ENCODE measurements around the gene KLF3. TPM values are rescaled to one million over a fixed set of nuclear protein-coding genes. Genes with fewer than 3 reads are reported as not detected.

The KLF3 gene
- total and polyA plus RNA-seq, 9 of the 15 experiments (the other 6 are each of a cell fraction or from before 2014, with no cell fraction given) = 9.9 to 47.2 (median 18.1) TPM

DNA sequence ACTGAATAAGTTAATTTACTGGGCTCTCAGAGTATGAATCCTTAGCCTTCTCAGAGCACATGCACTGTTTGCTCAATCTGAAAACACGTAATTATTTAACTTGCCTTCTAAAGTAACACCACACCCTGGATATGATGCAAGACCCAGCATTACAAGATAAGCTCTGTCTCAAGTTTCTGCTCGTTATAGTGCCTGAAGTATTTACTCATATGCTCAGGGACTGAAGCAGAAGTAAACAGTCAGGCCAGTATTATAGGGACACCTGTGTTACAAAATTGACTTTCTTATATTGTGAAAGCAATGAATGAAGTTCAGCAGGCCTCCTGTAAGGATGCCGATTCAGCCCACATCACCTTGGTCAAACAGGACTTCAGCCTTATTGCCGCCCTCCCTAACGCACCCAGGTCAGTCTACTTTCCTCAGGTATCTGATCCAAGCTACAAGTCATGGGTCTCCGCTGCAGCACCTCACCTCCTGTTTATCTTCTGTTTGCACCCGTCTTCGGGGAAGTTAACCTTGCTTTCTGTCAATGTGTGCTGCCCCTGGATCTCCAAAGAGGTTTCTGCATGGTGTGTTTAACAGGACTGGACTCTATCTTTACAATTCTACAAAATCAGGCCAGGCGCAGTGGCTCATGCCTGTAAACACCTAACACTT is 42.8 kb upstream of the KLF3 start (continued):
- TF ChIP-seq, protein P1, sequence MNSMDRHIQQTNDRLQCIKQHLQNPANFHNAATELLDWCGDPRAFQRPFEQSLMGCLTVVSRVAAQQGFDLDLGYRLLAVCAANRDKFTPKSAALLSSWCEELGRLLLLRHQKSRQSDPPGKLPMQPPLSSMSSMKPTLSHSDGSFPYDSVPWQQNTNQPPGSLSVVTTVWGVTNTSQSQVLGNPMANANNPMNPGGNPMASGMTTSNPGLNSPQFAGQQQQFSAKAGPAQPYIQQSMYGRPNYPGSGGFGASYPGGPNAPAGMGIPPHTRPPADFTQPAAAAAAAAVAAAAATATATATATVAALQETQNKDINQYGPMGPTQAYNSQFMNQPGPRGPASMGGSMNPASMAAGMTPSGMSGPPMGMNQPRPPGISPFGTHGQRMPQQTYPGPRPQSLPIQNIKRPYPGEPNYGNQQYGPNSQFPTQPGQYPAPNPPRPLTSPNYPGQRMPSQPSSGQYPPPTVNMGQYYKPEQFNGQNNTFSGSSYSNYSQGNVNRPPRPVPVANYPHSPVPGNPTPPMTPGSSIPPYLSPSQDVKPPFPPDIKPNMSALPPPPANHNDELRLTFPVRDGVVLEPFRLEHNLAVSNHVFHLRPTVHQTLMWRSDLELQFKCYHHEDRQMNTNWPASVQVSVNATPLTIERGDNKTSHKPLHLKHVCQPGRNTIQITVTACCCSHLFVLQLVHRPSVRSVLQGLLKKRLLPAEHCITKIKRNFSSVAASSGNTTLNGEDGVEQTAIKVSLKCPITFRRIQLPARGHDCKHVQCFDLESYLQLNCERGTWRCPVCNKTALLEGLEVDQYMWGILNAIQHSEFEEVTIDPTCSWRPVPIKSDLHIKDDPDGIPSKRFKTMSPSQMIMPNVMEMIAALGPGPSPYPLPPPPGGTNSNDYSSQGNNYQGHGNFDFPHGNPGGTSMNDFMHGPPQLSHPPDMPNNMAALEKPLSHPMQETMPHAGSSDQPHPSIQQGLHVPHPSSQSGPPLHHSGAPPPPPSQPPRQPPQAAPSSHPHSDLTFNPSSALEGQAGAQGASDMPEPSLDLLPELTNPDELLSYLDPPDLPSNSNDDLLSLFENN (IDR thresholded peaks at IDR 0.05; ENCODE audit: low read depth in 2 of 2, low read length in 2 of 2) = no peak
- no peak for TF ChIP-seq BRD4 (IDR thresholded peaks at IDR 0.05)
- no peak for TF ChIP-seq SPI1 (IDR thresholded peaks at IDR 0.05; ENCODE audit: borderline replicate concordance, low read depth, low read length)
- TF ChIP-seq SMAD1 (IDR thresholded peaks at IDR 0.05; ENCODE audit: low read depth, low read length, partially characterized antibody) = peak; percentile 26
- no peak for TF ChIP-seq PHB (CRISPR knock-in tag; IDR thresholded peaks at IDR 0.05)
- TF ChIP-seq GABPB2 (CRISPR knock-in tag; conservative IDR thresholded peaks at IDR 0.05) = no peak
- TF ChIP-seq, protein P2, sequence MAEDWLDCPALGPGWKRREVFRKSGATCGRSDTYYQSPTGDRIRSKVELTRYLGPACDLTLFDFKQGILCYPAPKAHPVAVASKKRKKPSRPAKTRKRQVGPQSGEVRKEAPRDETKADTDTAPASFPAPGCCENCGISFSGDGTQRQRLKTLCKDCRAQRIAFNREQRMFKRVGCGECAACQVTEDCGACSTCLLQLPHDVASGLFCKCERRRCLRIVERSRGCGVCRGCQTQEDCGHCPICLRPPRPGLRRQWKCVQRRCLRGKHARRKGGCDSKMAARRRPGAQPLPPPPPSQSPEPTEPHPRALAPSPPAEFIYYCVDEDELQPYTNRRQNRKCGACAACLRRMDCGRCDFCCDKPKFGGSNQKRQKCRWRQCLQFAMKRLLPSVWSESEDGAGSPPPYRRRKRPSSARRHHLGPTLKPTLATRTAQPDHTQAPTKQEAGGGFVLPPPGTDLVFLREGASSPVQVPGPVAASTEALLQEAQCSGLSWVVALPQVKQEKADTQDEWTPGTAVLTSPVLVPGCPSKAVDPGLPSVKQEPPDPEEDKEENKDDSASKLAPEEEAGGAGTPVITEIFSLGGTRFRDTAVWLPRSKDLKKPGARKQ (CRISPR knock-in tag; IDR thresholded peaks at IDR 0.05) = no peak
- TF ChIP-seq KDM5B (IDR thresholded peaks at IDR 0.05; ENCODE audit: insufficient replicate concordance, low read depth, low read length) = no peak
- TF ChIP-seq HNRNPLL (IDR thresholded peaks at IDR 0.05; ENCODE audit: low read depth, low read length, poor library complexity, severe bottlenecking) = no peak
- TF ChIP-seq RFX1 (IDR thresholded peaks at IDR 0.05) = no peak
- TF ChIP-seq, protein P3, sequence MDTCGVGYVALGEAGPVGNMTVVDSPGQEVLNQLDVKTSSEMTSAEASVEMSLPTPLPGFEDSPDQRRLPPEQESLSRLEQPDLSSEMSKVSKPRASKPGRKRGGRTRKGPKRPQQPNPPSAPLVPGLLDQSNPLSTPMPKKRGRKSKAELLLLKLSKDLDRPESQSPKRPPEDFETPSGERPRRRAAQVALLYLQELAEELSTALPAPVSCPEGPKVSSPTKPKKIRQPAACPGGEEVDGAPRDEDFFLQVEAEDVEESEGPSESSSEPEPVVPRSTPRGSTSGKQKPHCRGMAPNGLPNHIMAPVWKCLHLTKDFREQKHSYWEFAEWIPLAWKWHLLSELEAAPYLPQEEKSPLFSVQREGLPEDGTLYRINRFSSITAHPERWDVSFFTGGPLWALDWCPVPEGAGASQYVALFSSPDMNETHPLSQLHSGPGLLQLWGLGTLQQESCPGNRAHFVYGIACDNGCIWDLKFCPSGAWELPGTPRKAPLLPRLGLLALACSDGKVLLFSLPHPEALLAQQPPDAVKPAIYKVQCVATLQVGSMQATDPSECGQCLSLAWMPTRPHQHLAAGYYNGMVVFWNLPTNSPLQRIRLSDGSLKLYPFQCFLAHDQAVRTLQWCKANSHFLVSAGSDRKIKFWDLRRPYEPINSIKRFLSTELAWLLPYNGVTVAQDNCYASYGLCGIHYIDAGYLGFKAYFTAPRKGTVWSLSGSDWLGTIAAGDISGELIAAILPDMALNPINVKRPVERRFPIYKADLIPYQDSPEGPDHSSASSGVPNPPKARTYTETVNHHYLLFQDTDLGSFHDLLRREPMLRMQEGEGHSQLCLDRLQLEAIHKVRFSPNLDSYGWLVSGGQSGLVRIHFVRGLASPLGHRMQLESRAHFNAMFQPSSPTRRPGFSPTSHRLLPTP (IDR thresholded peaks at IDR 0.05; ENCODE audit: borderline replicate concordance, extremely low read depth, insufficient read length) = no peak
- TF ChIP-seq ZC3H4 (CRISPR knock-in tag; IDR thresholded peaks at IDR 0.05; ENCODE audit: borderline replicate concordance) = no peak
- no peak for TF ChIP-seq ZNF146 (CRISPR knock-in tag; IDR thresholded peaks at IDR 0.05; ENCODE audit: unreplicated experiment)
- TF ChIP-seq, protein P4, sequence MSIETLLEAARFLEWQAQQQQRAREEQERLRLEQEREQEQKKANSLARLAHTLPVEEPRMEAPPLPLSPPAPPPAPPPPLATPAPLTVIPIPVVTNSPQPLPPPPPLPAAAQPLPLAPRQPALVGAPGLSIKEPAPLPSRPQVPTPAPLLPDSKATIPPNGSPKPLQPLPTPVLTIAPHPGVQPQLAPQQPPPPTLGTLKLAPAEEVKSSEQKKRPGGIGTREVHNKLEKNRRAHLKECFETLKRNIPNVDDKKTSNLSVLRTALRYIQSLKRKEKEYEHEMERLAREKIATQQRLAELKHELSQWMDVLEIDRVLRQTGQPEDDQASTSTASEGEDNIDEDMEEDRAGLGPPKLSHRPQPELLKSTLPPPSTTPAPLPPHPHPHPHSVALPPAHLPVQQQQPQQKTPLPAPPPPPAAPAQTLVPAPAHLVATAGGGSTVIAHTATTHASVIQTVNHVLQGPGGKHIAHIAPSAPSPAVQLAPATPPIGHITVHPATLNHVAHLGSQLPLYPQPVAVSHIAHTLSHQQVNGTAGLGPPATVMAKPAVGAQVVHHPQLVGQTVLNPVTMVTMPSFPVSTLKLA (conservative IDR thresholded peaks at IDR 0.05) = peak; percentile 48 to 72; a peak in 2 of 4 replicates
- TF ChIP-seq CBFA2T2 (conservative IDR thresholded peaks at IDR 0.05) = peak; percentile 65
- no peak for TF ChIP-seq KLF13 (tag; IDR thresholded peaks at IDR 0.05; ENCODE audit: borderline replicate concordance, low read depth)
- TF ChIP-seq POLR2G (IDR thresholded peaks at IDR 0.05; ENCODE audit: low read depth, low read length) = peak; percentile 27; the same call in 1 of the 2 replicates
- no peak for TF ChIP-seq GTF2E2 (tag; IDR thresholded peaks at IDR 0.05)

All from K562 (cell line).